Neutrophil (primary cell): ENCODE measurements around the gene STRN4.

Experiments used
- H3K27ac ChIP-seq: fragments of 200-600 bp; sonication (generic); 2 replicates; pipeline ENCODE4 v1.5.1; 2016; ENCODE audit warnings: mild to moderate bottlenecking, moderate library complexity
- H3K27me3 ChIP-seq: fragments of 200-600 bp; sonication (generic); 2 replicates; pipeline ENCODE4 v1.6.0; 2016; ENCODE audit warnings: mild to moderate bottlenecking
- H3K36me3 ChIP-seq: fragments of 200-600 bp; sonication (generic); 2 replicates; pipeline ENCODE4 v1.5.1; 2017
- H3K4me1 ChIP-seq, 2 experiments: fragments of 200-600 bp in 1 of 2; sonication (generic) in 1 of 2; 1 replicate in 1 of 2; 2 replicates in 1 of 2; pipeline versions ENCODE4 v1.5.1 to v1.6.1; 2013 to 2016; ENCODE audit warnings: low read depth in 1 of 2, low read length in 1 of 2, mild to moderate bottlenecking in 1 of 2, moderate library complexity in 1 of 2; ENCODE audit not compliant: control insufficient read depth in 1 of 2, insufficient read depth in 1 of 2
- H3K4me3 ChIP-seq, 2 experiments: fragments of 200-600 bp in 1 of 2; sonication (generic) in 1 of 2; 1 replicate in 1 of 2; 2 replicates in 1 of 2; pipeline ENCODE4 v1.5.1; 2013 to 2016; ENCODE audit warnings: low read depth in 1 of 2, low read length in 1 of 2, mild to moderate bottlenecking in 1 of 2, moderate library complexity in 1 of 2
- H3K9me3 ChIP-seq: fragments of 200-600 bp; sonication (generic); 2 replicates; pipeline ENCODE4 v1.5.1; 2016
- CTCF ChIP-seq: fragments of 200-600 bp; sonication (generic); IDR thresholded peaks from 2 replicates; pipeline ENCODE4 v1.5.1; 2016; ENCODE audit warnings: antibody characterized with exemption

STRN4 gene

GRCh38 chr19:46748325-46749109 lies 2.3 kb upstream of the STRN4 start:
- Histone ChIP-seq H3K4me1 (peaks cover 23 to 27% of the 10 kb centered on the region in 2 experiments), H3K9me3 (no peaks in the 10 kb centered on the region), H3K36me3 (no peaks in the 10 kb centered on the region), H3K27me3 (no peaks in the 10 kb centered on the region), H3K4me3 (no peak overlapping the region), H3K27ac (no peak overlapping the region)
- TF ChIP-seq CTCF: peak; percentile 67

GRCh38 chr19:46745521-46746280 lies 549 bp downstream of the STRN4 start, which contains the start of gene FKRP:
FKRP (plus strand) TSS chr19:46746057; CDS start chr19:46755451, 9,394 bp downstream.
- Histone ChIP-seq H3K9me3 (no peaks in the 10 kb centered on the region), H3K4me1 (peaks cover 33 to 35% of the 10 kb centered on the region in 2 experiments), H3K4me3 (peak within 1 kb of the TSS; percentile 95), H3K27me3 (no peaks in the 10 kb centered on the region), H3K27ac (peak within 1 kb of the TSS; percentile 69), H3K36me3 (peaks cover 17% of the 10 kb centered on the region)
- no peak for TF ChIP-seq CTCF

- peak overlapping the region; percentile 95 for H3K4me3 ChIP-seq
Observed at GRCh38 chr19:46745030-46745429, 1.2 kb downstream of the STRN4 start.

GRCh38 chr19:46744005-46744691 lies 2.1 kb downstream of the STRN4 start:
- TF ChIP-seq CTCF: no peak
- Histone ChIP-seq H3K27ac (peak overlapping the region; percentile 46), H3K36me3 (peaks cover 21% of the 10 kb centered on the region), H3K27me3 (no peaks in the 10 kb centered on the region), H3K4me3 (peak overlapping the region; percentile 95), H3K4me1 (peaks cover 33 to 35% of the 10 kb centered on the region in 2 experiments), H3K9me3 (no peaks in the 10 kb centered on the region)

More at GRCh38 chr19:46745030-46745429, 1.2 kb downstream of the STRN4 start:
- H3K36me3 ChIP-seq: peaks cover 17% of the 10 kb centered on the region
- no peaks in the 10 kb centered on the region for H3K27me3 ChIP-seq
- H3K9me3 ChIP-seq: no peaks in the 10 kb centered on the region
- no peak overlapping the region for H3K27ac ChIP-seq
- H3K4me1 ChIP-seq: peaks cover 33 to 35% of the 10 kb centered on the region in 2 experiments
- TF ChIP-seq CTCF: no peak

GRCh38 chr19:46742926-46743480 lies 3.2 kb downstream of the STRN4 start:
- TF ChIP-seq CTCF: no peak
- no peak overlapping the region for H3K4me3 ChIP-seq
- H3K27ac ChIP-seq: peak overlapping the region; percentile 1
- H3K36me3 ChIP-seq: peaks cover 32% of the 10 kb centered on the region
- no peaks in the 10 kb centered on the region for H3K9me3 ChIP-seq
- no peaks in the 10 kb centered on the region for H3K27me3 ChIP-seq
- peaks cover 33 to 35% of the 10 kb centered on the region in 2 experiments for H3K4me1 ChIP-seq
